Skeletal muscle satellite cell (primary cell): ENCODE results near the gene MAGI1.
A peak's percentile ranks its signal among the peaks of the same experiment; 100 is the strongest.

Experiments used
- H3K27me3 ChIP-seq: 2 replicates; pipeline ENCODE4 v1.7.0; 2013; ENCODE audit warnings: low read length; ENCODE audit not compliant: control insufficient read depth, insufficient read depth
- H3K36me3 ChIP-seq: 2 replicates; pipeline ENCODE4 v1.7.0; 2013; ENCODE audit warnings: mild to moderate bottlenecking, control low read depth, low read length; ENCODE audit not compliant: insufficient read depth
- H3K4me1 ChIP-seq: 2 replicates; pipeline ENCODE4 v1.7.0; 2013; ENCODE audit warnings: low read length; ENCODE audit not compliant: control insufficient read depth, insufficient read depth
- H3K4me2 ChIP-seq: 2 replicates; pipeline ENCODE4 v1.7.0; 2013; ENCODE audit warnings: mild to moderate bottlenecking, low read length
- H3K4me3 ChIP-seq: 2 replicates; pipeline ENCODE4 v1.7.0; 2013; ENCODE audit warnings: low read length
- H3K9ac ChIP-seq: 2 replicates; pipeline ENCODE4 v1.7.0; 2013; ENCODE audit warnings: mild to moderate bottlenecking, low read depth, low read length, moderate library complexity
- H3K9me3 ChIP-seq: replicated peaks from 2 replicates; pipeline ENCODE4 v1.7.0; 2013; ENCODE audit warnings: mild to moderate bottlenecking, control low read depth, low read length

MAGI1 gene

GRCh38 chr3:65950340-65951326 is 88.1 kb downstream of the MAGI1 start:
- no peaks in the 10 kb centered on the region for H3K36me3 ChIP-seq
- peaks cover 63% of the 10 kb centered on the region for H3K4me1 ChIP-seq
- no peak overlapping the region for H3K9ac ChIP-seq
- H3K9me3 ChIP-seq: no peaks in the 10 kb centered on the region
- H3K4me3 ChIP-seq: no peak overlapping the region
- H3K27me3 ChIP-seq: no peaks in the 10 kb centered on the region
- no peak overlapping the region for H3K4me2 ChIP-seq

- Histone ChIP-seq H3K9me3 (no peaks in the 10 kb centered on the region), H3K4me2 (no peak overlapping the region), H3K36me3 (no peaks in the 10 kb centered on the region), H3K4me1 (peaks cover 50% of the 10 kb centered on the region), H3K9ac (no peak overlapping the region), H3K27me3 (no peaks in the 10 kb centered on the region), H3K4me3 (no peak overlapping the region)
These were observed 89.7 kb downstream of the MAGI1 start for GRCh38 chr3:65948841-65949573.

- Histone ChIP-seq H3K9ac (no peak overlapping the region), H3K4me3 (no peak overlapping the region), H3K36me3 (no peaks in the 10 kb centered on the region), H3K4me1 (peaks cover 25% of the 10 kb centered on the region), H3K9me3 (no peaks in the 10 kb centered on the region), H3K27me3 (no peaks in the 10 kb centered on the region), H3K4me2 (peak overlapping the region; percentile 17)
These were observed 92.3 kb downstream of the MAGI1 start for GRCh38 chr3:65946438-65946837.

GRCh38 chr3:65945953-65946352 is 92.8 kb downstream of the MAGI1 start:
- Histone ChIP-seq H3K27me3 (no peaks in the 10 kb centered on the region), H3K9me3 (no peaks in the 10 kb centered on the region), H3K4me1 (peaks cover 25% of the 10 kb centered on the region), H3K9ac (no peak overlapping the region), H3K36me3 (no peaks in the 10 kb centered on the region), H3K4me3 (no peak overlapping the region), H3K4me2 (peak overlapping the region; percentile 17)

GRCh38 chr3:65945480-65945879 is 93.2 kb downstream of the MAGI1 start:
- Histone ChIP-seq H3K27me3 (no peaks in the 10 kb centered on the region), H3K9ac (no peak overlapping the region), H3K4me1 (peaks cover 28% of the 10 kb centered on the region), H3K36me3 (no peaks in the 10 kb centered on the region), H3K4me3 (no peak overlapping the region), H3K4me2 (no peak overlapping the region), H3K9me3 (no peaks in the 10 kb centered on the region)

GRCh38 chr3:65944252-65944651 is 94.5 kb downstream of the MAGI1 start:
- no peaks in the 10 kb centered on the region for H3K36me3 ChIP-seq
- H3K27me3 ChIP-seq: no peaks in the 10 kb centered on the region
- no peak overlapping the region for H3K4me2 ChIP-seq
- H3K4me1 ChIP-seq: peaks cover 37% of the 10 kb centered on the region
- H3K9me3 ChIP-seq: no peaks in the 10 kb centered on the region
- H3K9ac ChIP-seq: no peak overlapping the region
- no peak overlapping the region for H3K4me3 ChIP-seq

GRCh38 chr3:65939801-65940246 is 98.9 kb downstream of the MAGI1 start:
- no peaks in the 10 kb centered on the region for H3K27me3 ChIP-seq
- peaks cover 23% of the 10 kb centered on the region for H3K4me1 ChIP-seq
- peak overlapping the region; percentile 57 for H3K4me2 ChIP-seq
- no peaks in the 10 kb centered on the region for H3K9me3 ChIP-seq
- no peak overlapping the region for H3K4me3 ChIP-seq
- H3K36me3 ChIP-seq: no peaks in the 10 kb centered on the region
- no peak overlapping the region for H3K9ac ChIP-seq

GRCh38 chr3:65939184-65939583 is 99.5 kb downstream of the MAGI1 start:
- no peak overlapping the region for H3K4me3 ChIP-seq
- H3K4me2 ChIP-seq: peak overlapping the region; percentile 57
- H3K27me3 ChIP-seq: no peaks in the 10 kb centered on the region
- no peaks in the 10 kb centered on the region for H3K9me3 ChIP-seq
- no peak overlapping the region for H3K9ac ChIP-seq
- peaks cover 23% of the 10 kb centered on the region for H3K4me1 ChIP-seq
- no peaks in the 10 kb centered on the region for H3K36me3 ChIP-seq

- H3K36me3 ChIP-seq: no peaks in the 10 kb centered on the region
These were observed 100.0 kb downstream of the MAGI1 start for GRCh38 chr3:65938676-65939075.

GRCh38 chr3:65938147-65938546 is 100.6 kb downstream of the MAGI1 start:
- Histone ChIP-seq H3K27me3 (no peaks in the 10 kb centered on the region), H3K36me3 (no peaks in the 10 kb centered on the region), H3K9ac (no peak overlapping the region), H3K4me2 (no peak overlapping the region), H3K4me3 (no peak overlapping the region), H3K9me3 (no peaks in the 10 kb centered on the region), H3K4me1 (peaks cover 23% of the 10 kb centered on the region)

More at GRCh38 chr3:65938676-65939075, 100.0 kb downstream of the MAGI1 start:
- no peak overlapping the region for H3K4me3 ChIP-seq
- no peaks in the 10 kb centered on the region for H3K9me3 ChIP-seq
- no peak overlapping the region for H3K4me2 ChIP-seq
- H3K27me3 ChIP-seq: no peaks in the 10 kb centered on the region
- peaks cover 23% of the 10 kb centered on the region for H3K4me1 ChIP-seq
- H3K9ac ChIP-seq: no peak overlapping the region

GRCh38 chr3:65936908-65937638 is 101.6 kb downstream of the MAGI1 start:
- Histone ChIP-seq H3K9ac (no peak overlapping the region), H3K4me2 (no peak overlapping the region), H3K4me3 (no peak overlapping the region), H3K4me1 (peaks cover 23% of the 10 kb centered on the region), H3K27me3 (no peaks in the 10 kb centered on the region), H3K9me3 (no peaks in the 10 kb centered on the region), H3K36me3 (no peaks in the 10 kb centered on the region)
